Measurements from ENCODE around the gene WDR75. TPM values are rescaled to one million over a fixed set of nuclear protein-coding genes. Genes with fewer than 3 reads are reported as not detected.

The WDR75 gene
- total RNA-seq, 2 donors from 2014 or later: 59.1 to 75.1 TPM

Other genes starting within 250 kb of the WDR75 start
- gene SLC40A1, start 139.3 kb downstream of the WDR75 start, total RNA-seq: 1 to 10 TPM; 4.5 to 5.0 TPM
- gene ASNSD1, start 220.0 kb downstream of the WDR75 start, total RNA-seq: 10 to 100 TPM; 52.1 to 59.1 TPM
- gene ANKAR, start 233.2 kb downstream of the WDR75 start, total RNA-seq: 1 to 10 TPM; 5.9 to 7.5 TPM